Activated B cell treated with CpG ODN at 0.5 μM for 24 hours (primary cell): ENCODE results near the gene GMPPA. TPM values are rescaled to one million over a fixed set of nuclear protein-coding genes. Genes with fewer than 3 reads are reported as not detected.

ENCODE experiments used
- ATAC-seq: fragments of 200-7000 bp; cut with Tn5 transposase; one replicate; pipeline ENCODE4 v1.10.0; 2021; ENCODE audit warnings: low read depth, mild to moderate bottlenecking, moderate library complexity
- CTCF ChIA-PET: fragments of 350-600 bp; sonication (Branson Sonifier 250); formaldehyde crosslinking; loops from one replicate; lab custom pipeline; 2021; ENCODE audit warnings: antibody characterized with exemption; lab: Charles Lee
- POLR2A ChIA-PET: fragments of 350-600 bp; sonication (Branson Sonifier 250); formaldehyde crosslinking; loops from one replicate; lab custom pipeline; 2021; ENCODE audit warnings: antibody characterized with exemption; lab: Charles Lee
- DNase-seq: peaks from one replicate; pipeline ENCODE4 v3.0.0; 2022
- H3K27ac Mint-ChIP-seq: one replicate; pipeline ENCODE4 v1.8.0; 2020; ENCODE audit warnings: mixed read lengths
- H3K27me3 Mint-ChIP-seq: one replicate; pipeline ENCODE4 v1.8.0; 2021; ENCODE audit warnings: mixed read lengths
- H3K36me3 Mint-ChIP-seq: one replicate; pipeline ENCODE4 v1.8.0; 2021; ENCODE audit warnings: low read depth, mixed read lengths
- H3K4me1 Mint-ChIP-seq: one replicate; pipeline ENCODE4 v1.8.0; 2021; ENCODE audit warnings: mixed read lengths
- H3K4me3 Mint-ChIP-seq: one replicate; pipeline ENCODE4 v1.8.0; 2020; ENCODE audit warnings: mild to moderate bottlenecking, mixed read lengths
- H3K9me3 Mint-ChIP-seq: one replicate; pipeline ENCODE4 v1.8.0; 2020; ENCODE audit warnings: mixed read lengths
- CTCF ChIP-seq: fragments of 200-600 bp; IDR thresholded peaks from one replicate; pipeline ENCODE4 v1.8.0; 2022; ENCODE audit warnings: antibody characterized with exemption, mild to moderate bottlenecking
- intact Hi-C: fragments of 100-400 bp; cut with micrococcal nuclease; formaldehyde crosslinking; loops from one replicate; pipeline ENCODE4 v1.15.1; 2024
- total RNA-seq: library from RNA; stranded (reverse); gene quantifications from 2 replicates; pipeline ENCODE4 v1.2.3, GENCODE V29; 2022

The GMPPA gene
- total RNA-seq, 1 donor from 2014 or later = 33.0 TPM

DNA sequence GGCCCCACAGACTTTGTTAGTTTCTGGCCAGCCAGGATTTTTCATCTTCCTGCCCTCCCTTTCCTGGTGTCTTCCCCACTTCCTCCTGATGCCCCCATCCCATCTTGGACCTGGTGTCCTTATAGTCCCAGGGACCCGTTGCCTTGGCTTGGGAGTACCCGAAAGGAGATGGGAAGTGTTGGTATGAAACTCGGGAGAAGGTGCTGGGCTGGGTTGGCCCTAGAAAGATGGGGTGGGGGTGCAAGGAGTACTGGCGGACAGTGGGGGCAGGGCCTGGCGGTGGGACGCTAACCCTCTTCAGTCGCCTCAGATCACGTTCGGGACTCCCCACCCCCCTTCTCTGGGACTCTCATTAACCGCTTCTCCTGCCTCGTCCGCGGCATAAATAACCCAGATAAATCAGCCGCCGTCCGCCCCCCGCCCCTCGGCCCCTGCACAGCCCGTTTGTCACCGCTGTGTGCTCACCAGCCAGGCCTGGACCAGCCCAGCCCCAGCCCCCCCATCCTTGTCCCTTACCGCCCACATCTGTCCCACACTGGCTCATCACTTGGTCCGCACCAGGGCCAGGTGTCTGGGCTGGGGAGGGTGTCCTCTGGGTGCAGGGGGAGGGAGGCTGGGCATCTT, 11.9 kb downstream of the GMPPA start:
- POLR2A ChIA-PET = no interaction called here
- TF ChIP-seq CTCF = no peak
- H3K27me3 Mint-ChIP-seq = peaks cover 56% of the 10 kb centered on the region
- H3K9me3 Mint-ChIP-seq = no peaks in the 10 kb centered on the region
- peak overlapping the region; percentile 38 for H3K4me3 Mint-ChIP-seq
- DNase-seq = no peak
- intact Hi-C loops = loop anchor here (1.0 kb wide), 1 partner anchor 12 kb away; the partner anchor contains the start of gene GMPPA
- ATAC-seq = no peak
- H3K36me3 Mint-ChIP-seq = peaks cover 13% of the 10 kb centered on the region
- H3K27ac Mint-ChIP-seq = no peak overlapping the region
- CTCF ChIA-PET = interaction anchor here (1.1 to 3.4 kb wide), 5 partner anchors 12 to 179 kb away, joined by 3 to 16 read pairs (median 5); partner anchors contain the start of genes CHPF, GMPPA and TMEM198
- peaks cover 22% of the 10 kb centered on the region for H3K4me1 Mint-ChIP-seq

- POLR2A ChIA-PET = interaction anchor here (0.6 kb wide), 1 partner anchor 31 kb away, joined by 6 read pairs; no protein-coding TSS in a partner anchor
- H3K4me3 Mint-ChIP-seq = no peak overlapping the region
- intact Hi-C loops = no loop called here
- peaks cover 65% of the 10 kb centered on the region for H3K27me3 Mint-ChIP-seq
- H3K9me3 Mint-ChIP-seq = no peaks in the 10 kb centered on the region
- CTCF ChIA-PET = interaction anchor here (0.8 to 1.0 kb wide), 2 partner anchors 18 to 49 kb away, joined by 3 to 5 read pairs; no protein-coding TSS in a partner anchor
- H3K36me3 Mint-ChIP-seq = peaks cover 4% of the 10 kb centered on the region
- no peak for DNase-seq
- peaks cover 22% of the 10 kb centered on the region for H3K4me1 Mint-ChIP-seq
- no peak overlapping the region for H3K27ac Mint-ChIP-seq
- no peak for TF ChIP-seq CTCF
- ATAC-seq = no peak
Measured at GRCh38 chr2:219511547-219512325, 13.0 kb downstream of the GMPPA start.

- no peak for TF ChIP-seq CTCF
- H3K27ac Mint-ChIP-seq = no peak overlapping the region
- H3K27me3 Mint-ChIP-seq = peaks cover 74% of the 10 kb centered on the region
- ChIA-PET POLR2A (no interaction called here), CTCF (interaction anchor here (2.0 kb wide), 1 partner anchor 17 kb away, joined by 5 read pairs; no protein-coding TSS in a partner anchor)
- H3K36me3 Mint-ChIP-seq = no peaks in the 10 kb centered on the region
- no peaks in the 10 kb centered on the region for H3K9me3 Mint-ChIP-seq
- ATAC-seq (no peak), DNase-seq (no peak)
- intact Hi-C loops = no loop called here
- H3K4me1 Mint-ChIP-seq = peaks cover 22% of the 10 kb centered on the region
- H3K4me3 Mint-ChIP-seq = no peak overlapping the region
Measured at GRCh38 chr2:219512524-219513216, 14.0 kb downstream of the GMPPA start.

GRCh38 chr2:219513787-219514186, 15.1 kb downstream of the GMPPA start:
- ChIA-PET POLR2A (interaction anchor here (0.6 kb wide), 1 partner anchor 92 kb away, joined by 3 read pairs; no protein-coding TSS in a partner anchor), CTCF (interaction anchor here (2.0 kb wide), 1 partner anchor 16 kb away, joined by 5 read pairs; no protein-coding TSS in a partner anchor)
- H3K4me3 Mint-ChIP-seq = no peak overlapping the region
- no peak for TF ChIP-seq CTCF
- intact Hi-C loops = no loop called here
- peaks cover 78% of the 10 kb centered on the region for H3K27me3 Mint-ChIP-seq
- ATAC-seq (no peak), DNase-seq (no peak)
- peaks cover 22% of the 10 kb centered on the region for H3K4me1 Mint-ChIP-seq
- H3K27ac Mint-ChIP-seq = no peak overlapping the region
- H3K9me3 Mint-ChIP-seq = no peaks in the 10 kb centered on the region
- H3K36me3 Mint-ChIP-seq = no peaks in the 10 kb centered on the region
